Stimulated activated CD4-positive, alpha-beta T cell treated with anti-CD3 and anti-CD28 coated beads, Interleukin-1b, Interleukin-23, amount 100 ng/mL, for 4 hours (primary cell): ENCODE measurements around the gene CDH13.

Experiments used
- DNase-seq, 2 donors: peaks; one replicate each; pipeline ENCODE4 v3.0.0-alpha.2; 2020; ENCODE audit warnings: low read depth in 2 of 2

The CDH13 gene

GRCh38 chr16:82788225-82788624, 161.5 kb downstream of the CDH13 start:
- no peak for DNase-seq

DNA sequence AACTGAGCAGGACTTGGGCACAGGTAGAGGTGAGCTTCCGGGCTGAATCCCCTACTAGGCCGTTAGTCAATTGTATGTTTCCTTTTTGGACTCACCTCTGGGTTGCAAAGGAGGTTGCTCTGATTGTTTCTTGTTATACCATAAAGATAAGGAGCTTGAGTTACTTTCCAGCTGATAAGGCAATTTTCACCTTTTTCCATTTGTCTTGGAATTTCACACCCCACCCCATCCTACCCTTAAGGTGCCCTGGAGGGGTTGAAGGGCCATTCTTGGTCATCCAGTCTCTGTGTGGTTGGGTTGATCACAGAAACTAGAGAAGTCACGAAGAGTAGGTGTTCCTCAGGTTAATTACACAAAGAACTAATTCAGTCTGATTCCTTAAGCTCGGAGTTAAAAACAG, 162.2 kb downstream of the CDH13 start:
- DNase-seq: no peak

- no peak for DNase-seq
These were observed 165.9 kb downstream of the CDH13 start for GRCh38 chr16:82792693-82793092.

DNA sequence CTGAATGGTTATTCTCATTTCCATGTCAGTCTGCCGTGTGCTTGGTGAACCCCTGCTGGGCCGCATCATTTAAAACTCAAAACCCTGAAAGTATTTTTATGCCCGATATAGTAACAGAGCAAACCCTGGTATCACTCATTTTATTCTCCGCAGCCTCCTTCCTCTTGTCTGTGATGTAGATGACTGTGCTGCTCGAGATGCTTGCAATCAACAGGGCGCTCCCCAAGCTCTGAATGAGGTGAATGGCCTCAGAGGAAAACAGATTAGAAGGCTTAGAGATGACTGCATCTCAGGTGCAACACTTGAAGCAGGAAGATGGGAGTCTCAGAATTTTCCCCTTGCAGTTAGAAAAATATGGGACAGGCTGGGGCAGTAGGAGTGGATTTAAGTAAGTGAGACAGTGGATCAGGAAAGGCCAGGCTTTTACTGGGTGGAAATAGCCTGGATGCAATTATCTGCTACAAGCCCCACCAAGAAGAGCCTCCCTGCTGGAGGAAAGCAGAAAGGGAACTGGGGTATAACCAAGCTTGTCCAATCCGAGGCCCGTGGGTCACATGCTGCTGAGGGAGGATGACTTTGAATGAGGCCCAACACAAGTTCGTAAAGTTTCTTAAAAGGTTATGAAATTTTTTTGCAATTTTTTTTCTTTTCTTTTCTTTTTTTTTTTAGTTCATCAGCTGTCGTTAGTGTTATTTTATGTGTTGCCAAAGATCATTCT, 166.9 kb downstream of the CDH13 start:
- DNase-seq: no peak

DNA sequence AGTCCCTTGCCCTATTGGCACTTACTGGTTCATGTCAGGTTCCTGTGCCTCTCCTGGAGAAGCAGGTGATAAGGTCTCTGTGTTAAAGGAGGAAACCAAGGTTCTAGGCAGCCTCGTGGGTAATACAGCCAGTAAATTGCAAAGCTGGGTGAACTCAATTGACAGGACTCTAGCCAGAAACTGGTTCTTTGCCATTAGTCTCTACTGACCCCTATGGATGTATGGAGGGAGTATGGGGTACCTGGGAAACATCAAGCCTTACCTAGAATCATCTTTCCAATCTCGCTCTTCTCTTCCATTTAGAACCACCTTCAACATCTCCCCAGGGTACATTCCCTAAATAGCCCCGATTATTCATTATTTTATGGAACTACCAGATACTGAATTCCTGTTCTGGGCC, 169.3 kb downstream of the CDH13 start:
- no peak for DNase-seq

- DNase-seq: no peak
These were observed 174.6 kb downstream of the CDH13 start for GRCh38 chr16:82801361-82801760.

- DNase-seq: no peak
These were observed 179.1 kb downstream of the CDH13 start for GRCh38 chr16:82805866-82806265.

- no peak for DNase-seq
These were observed 180.5 kb downstream of the CDH13 start for GRCh38 chr16:82807311-82807710.

GRCh38 chr16:82808036-82808435, 181.3 kb downstream of the CDH13 start:
- no peak for DNase-seq

- no peak for DNase-seq
These were observed 183.3 kb downstream of the CDH13 start for GRCh38 chr16:82810077-82810476.

GRCh38 chr16:82814059-82814458, 187.3 kb downstream of the CDH13 start:
- DNase-seq: no peak

GRCh38 chr16:82819286-82819685, 192.5 kb downstream of the CDH13 start:
- no peak for DNase-seq

DNA sequence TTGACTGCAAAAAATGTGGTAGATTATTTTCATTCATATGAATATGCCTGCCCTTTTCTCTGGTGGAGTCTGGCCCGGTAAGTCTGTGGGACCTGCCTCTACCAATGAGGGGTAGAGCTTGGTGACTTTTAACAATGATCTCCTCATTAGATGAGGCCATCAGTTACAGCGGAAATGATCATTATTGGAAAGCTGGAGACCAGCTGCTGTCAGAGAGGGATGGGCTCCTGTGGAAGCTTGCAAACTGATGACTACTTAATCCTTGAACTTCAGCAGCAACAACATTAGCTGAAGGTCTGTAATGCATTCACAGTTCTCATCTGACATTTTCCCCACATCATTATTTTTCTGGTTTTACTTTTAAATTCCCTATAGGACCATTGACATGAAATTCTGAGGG, 194.1 kb downstream of the CDH13 start:
- DNase-seq: no peak

GRCh38 chr16:82824408-82824807, 197.6 kb downstream of the CDH13 start:
- DNase-seq: no peak

GRCh38 chr16:82829301-82829700, 202.5 kb downstream of the CDH13 start:
- DNase-seq: no peak

- DNase-seq: no peak
These were observed 204.2 kb downstream of the CDH13 start for GRCh38 chr16:82830944-82831343.

DNA sequence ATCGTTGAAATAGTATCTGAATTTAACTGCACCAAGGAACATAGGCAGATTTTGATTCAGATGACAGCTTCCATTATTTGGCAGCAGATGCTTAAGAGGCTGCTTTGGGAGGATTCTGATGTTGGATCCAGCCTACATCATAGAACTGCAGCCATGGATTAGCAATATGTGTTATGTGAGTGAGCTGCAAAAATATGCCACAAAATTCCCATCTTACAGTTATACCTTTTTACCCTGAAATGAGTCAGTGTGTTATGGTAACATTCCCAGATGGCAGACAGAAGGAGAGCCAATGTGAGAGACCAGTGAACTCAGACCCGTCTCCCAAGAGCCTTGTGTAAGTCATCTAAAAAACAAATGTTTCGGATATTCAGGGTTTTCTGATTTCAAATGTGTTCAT, 206.1 kb downstream of the CDH13 start:
- DNase-seq: no peak

- no peak for DNase-seq
These were observed 206.7 kb downstream of the CDH13 start for GRCh38 chr16:82833378-82833993.

GRCh38 chr16:82834151-82834815, 207.5 kb downstream of the CDH13 start:
- DNase-seq: no peak

DNA sequence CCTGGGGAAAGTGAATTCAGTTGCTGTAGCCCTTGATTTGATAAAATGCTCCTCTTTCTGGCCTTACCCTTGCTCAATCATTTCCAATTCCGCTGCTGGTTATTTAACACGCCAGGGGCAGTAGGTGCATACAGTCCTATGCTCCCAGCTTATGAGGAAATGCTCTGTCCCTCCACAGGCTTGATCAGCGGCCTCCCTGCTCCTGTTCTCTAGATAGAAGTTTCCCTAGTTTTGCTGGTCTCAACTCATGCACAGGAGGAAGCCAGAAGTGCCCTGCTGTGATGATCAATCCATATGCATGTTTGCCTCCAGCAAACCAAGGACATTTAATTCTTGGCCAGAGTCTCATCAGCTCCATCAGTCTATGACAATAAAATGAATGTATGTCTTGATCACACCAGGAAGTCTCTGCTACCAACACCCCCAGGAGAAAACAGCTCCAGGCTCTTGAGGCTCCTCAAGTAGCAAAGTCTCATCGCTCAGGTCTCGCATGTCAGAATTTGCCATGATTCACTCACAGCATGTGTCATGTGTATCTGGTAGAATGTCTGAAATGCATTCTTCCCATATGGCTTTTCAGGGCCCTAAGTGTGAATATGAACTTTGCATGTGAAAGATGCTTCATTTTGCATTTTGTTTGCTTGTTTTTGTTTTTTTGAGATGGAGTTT, 208.9 kb downstream of the CDH13 start:
- DNase-seq: no peak

DNA sequence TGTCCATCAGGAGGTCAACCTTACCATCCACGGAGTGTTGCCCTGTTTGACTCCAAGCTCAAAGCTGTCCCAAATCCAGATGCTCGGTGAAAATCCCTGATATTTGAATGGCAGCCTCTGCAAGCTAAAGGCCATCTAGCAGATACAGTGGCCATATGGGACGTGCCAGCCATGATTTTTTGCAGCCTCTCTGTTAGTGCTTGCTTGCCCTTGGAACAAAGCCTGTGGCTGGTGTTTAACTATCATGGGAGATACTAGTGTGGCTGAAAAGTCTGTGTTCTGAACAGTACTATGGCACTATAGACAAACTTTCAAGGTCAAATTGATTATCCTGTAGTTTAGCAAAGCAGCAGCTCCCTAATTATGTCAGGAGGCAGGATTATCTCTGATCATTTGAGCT, 214.3 kb downstream of the CDH13 start:
- DNase-seq: no peak

DNA sequence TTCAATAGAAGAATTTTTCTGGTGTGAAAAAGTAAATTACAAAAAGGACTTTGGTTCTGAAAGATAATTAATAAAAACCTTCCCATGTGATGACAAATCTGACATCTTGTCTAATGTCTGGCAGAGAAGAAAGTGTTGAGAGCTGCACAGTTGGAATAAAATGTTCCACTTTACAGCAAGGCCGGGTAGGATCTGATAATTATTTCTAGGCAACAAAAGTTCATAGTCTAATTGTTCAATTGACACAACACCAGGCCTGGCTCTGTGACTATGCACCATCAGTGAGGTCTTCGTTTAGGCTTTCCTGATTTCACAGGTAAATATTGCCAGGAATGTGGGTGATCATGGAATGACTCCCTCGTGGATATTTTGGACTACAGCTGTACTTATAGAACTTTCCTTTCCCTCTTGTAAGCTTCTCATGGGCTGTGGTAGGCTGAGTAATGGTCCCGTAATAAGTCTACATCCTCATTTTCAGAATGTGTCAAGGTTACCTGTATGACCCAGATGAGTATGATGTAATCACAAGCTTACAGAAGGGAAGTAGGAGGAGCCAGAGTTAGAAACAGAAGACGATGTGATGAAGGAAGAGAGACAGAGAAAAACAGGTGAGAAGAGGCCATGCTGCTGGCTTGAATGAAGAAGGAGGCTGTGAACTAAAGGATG, 217.0 kb downstream of the CDH13 start:
- no peak for DNase-seq
